ENCODE measurements around the gene NRCAM.

Gene NRCAM

DNA sequence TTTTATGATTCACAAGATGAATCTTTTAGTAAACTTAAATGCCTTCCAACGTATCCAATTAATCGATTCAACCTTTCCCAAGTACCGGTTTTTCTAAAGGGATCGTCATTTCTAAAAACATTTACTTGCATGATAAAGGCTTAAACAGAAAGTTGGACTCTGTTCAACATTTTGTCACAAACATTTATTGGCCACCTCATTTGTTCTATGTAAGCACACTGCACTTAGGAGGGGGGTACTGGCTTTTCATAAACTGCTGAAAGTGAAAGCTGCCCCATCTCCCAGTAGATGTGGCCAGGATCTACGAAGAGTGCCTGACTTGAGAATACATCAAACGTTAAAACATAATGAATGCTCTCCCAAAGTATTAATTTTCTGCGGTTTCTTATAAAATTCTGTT is 288.8 kb downstream of the NRCAM start:
- in situ Hi-C loops (cut with HindIII; ENCODE audit: low sequenced_read_pairs): no loop called here

DNA sequence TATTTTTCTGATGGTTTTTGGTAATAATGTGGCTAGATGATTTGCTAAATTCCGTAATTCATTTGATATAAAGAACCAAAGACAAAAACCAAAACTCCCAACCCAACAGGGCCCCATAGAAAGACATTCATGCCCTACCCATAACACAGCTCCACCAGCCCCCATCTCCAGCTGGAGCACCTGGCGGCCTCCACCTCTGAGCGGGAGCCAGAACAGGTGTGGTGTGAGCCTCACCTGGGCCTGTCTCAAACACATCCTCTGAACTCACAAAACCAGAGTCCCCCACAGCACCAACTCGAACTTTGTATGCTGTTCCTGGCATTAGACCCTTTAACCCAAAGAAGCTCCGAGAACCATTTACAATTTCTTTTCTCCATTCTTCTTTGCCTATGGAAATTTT is 289.5 kb downstream of the NRCAM start:
- in situ Hi-C loops (cut with HindIII; ENCODE audit: low sequenced_read_pairs): no loop called here

DNA sequence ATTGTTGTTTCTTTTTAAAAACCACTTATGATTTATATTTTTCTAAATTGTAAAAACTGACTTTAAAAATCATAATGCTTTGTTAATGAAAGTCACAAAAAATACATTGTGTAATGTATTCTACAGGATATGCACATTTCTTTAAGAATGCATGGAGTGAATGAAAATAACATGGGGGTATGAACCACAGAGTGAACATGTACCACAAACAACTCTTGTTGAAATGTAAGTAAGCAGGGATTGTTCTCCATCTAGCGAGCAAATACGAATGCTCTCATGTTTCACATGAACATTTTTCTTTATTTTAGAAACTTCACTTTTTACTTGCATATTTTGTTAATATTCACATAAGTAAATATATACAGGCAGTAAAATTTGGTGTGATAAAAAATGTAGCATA is 290.5 kb downstream of the NRCAM start:
- in situ Hi-C loops (cut with HindIII; ENCODE audit: low sequenced_read_pairs): no loop called here

DNA sequence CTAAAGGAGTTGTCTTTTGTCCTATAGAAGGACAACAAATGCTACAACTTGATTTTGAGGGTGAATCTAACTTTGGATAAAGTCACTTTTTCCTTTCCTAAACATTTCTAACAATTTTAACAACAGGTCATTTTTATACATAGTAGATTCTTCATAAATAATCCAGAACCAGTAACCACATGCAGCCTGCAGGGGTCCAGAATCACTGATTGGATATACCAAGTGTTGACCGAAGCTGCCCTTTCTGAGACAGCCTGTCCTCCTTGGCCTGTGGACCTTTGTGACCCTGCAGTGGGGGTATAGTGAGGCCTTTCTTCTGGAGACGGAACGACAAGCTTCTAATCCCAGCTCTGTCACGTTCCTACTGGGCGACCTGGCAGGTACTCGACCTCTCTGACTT is 291.3 kb downstream of the NRCAM start:
- in situ Hi-C loops (cut with HindIII; ENCODE audit: low sequenced_read_pairs): no loop called here

DNA sequence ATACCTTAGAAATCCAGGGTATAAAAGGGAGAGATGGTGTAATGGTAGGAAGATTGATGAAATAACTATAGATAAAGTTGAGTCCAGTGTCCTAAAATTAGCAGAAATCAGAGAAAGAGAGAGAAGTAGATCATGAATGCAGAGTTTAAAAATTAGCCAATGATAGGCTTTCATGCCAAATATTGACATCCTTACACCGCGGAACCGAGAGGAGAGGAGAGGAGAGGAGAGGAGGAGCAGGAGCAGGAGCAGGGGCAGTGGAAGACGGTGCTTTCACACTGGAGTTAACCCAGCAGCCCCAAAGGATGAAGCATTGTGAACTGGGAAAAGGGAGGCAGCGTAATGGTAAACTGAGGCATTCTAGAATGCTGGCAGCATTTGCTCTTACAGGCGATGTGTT is 291.9 kb downstream of the NRCAM start:
- in situ Hi-C loops (cut with HindIII; ENCODE audit: low sequenced_read_pairs): no loop called here

DNA sequence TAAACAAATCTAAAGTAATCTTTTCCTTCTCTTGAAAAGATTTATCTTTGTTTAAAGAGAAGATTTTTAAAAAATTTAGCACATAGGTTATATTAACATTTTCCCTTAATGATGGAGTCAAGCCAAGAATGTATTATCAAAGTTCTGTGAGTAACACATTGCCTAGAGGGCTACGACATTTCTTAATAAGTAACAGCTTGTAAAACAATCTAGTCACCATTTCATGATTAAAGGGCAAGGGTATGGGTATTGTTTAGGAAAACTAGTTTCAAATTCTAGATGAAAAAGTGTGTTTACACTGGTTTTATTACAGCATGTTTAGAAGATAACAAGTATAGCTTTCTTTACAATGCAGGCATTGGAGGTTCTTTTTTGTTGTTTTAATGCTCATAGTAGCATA is 297.5 kb downstream of the NRCAM start:
- in situ Hi-C loops (cut with HindIII; ENCODE audit: low sequenced_read_pairs): no loop called here

DNA sequence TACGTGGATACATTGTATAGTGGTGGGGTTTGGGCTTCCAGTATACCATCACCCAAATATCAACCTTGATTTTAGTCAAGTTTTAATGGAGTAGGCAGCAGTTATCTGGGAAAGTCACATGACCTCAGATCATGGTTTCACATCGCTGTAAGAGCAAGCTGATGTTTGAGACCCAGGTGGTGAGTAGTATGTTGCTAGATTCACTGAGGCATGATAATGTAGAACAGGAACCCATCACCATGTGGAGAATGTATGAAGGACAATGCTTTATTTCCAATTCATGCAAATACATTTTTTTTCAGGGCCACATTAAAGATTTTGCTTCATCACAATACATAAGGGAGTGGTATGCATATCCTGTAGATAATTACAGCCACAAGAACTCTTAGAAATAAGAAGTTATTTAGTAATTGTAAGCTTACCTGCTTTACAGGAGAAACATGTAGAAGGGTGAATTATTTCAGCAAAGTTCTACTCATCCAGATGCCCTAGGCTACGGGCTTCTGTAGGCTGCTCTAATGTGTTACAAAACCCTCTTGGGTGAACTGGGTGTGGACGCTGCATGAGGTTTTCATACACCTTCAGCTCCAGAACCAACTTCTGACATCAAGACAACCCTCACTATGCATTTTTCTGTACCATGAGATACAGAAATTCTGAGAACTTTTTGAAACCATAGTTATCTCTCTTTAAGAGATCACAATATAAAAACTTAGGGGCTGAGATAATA is 298.5 kb downstream of the NRCAM start:
- in situ Hi-C loops (cut with HindIII; ENCODE audit: low sequenced_read_pairs): no loop called here

DNA sequence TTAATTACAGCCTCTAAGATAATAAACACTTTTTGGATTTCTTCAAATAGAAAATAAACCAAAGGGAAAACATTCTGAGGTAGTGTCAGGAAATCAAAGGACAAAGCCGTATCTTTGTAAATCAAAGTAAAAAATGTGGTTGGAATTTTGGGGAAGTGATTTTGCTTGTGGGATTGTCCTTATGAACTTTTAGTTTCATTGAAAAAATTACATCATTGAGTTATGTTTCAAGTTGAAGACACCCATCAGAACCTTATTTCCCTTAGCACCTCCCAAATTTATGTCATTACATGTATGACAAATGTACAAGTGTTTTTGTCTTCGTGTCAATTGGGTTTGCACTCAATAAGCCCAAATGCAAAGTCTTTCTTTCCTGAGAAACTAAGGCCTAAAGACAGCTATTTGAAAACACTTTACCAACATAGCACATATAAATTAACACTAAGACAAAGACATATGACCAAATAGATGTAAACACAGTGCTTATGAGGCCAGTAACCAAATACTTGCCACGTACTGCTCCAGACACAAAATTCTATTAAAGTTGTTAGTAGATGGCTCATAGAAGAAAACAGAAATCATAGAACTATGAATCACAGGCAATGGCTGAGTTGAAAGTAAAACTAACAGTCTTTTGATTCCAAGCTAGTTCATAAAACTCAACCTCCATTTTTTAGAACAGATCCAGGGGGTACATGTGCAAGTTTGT is 299.2 kb downstream of the NRCAM start:
- in situ Hi-C loops (cut with HindIII; ENCODE audit: low sequenced_read_pairs): no loop called here

DNA sequence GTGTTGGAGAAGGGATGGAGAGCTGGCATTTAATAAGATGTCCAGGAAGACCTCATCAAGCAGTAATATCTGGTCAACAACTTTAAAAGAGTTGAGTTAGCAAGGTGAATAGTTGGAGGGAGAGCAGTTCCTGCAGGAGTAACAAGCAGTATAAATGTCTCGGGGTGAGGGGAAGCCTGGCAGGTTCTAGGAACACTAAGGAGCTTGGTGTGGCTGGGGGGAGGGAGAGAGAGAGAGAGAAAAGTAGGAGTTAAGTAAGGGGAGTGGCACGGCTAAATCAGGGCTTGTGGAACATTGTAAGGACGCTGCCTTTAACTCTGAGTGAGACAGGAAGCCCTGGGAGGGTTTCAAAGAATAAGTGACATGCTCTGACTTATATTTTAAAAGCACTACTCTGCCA is 304.0 kb downstream of the NRCAM start:
- in situ Hi-C loops (cut with HindIII; ENCODE audit: low sequenced_read_pairs): no loop called here

DNA sequence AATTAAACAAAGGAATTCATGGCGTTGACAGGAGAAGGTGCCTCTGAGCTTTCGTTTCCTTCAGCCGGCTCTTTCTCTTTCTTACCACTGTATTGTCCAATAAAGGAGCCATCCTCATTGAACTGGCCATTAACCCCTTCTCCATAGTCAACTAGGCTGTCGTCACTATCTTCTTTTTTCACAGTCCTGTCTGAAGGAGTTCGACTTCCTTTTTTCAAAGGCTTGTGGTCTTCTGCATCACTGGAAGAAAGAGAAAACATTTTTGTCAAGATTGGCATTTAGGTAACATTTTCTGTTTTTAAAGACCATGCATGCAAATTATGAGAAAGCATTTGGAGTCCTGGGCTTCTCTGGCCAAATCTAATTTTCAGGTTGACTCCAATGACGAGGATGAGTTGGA is 306.3 kb downstream of the NRCAM start:
- in situ Hi-C loops (cut with HindIII; ENCODE audit: low sequenced_read_pairs): no loop called here

DNA sequence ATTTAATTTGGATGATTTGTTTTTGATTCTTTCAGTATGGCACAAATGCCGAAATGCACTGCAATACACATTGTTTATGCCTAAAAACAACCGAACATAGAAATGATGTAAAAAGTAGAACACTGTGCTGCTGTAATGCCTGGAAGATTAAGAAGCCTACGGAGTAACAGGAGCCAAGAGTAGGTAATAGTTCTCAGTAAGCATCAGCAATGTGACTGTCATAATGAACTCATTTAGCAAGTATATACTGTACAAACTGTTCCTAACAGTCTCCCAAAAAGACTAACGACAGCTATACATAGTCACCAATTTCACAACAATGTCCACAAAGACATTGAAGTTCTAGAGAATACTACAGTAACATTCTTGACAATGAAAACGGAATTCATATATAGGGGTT is 307.1 kb downstream of the NRCAM start:
- in situ Hi-C loops (cut with HindIII; ENCODE audit: low sequenced_read_pairs): no loop called here

DNA sequence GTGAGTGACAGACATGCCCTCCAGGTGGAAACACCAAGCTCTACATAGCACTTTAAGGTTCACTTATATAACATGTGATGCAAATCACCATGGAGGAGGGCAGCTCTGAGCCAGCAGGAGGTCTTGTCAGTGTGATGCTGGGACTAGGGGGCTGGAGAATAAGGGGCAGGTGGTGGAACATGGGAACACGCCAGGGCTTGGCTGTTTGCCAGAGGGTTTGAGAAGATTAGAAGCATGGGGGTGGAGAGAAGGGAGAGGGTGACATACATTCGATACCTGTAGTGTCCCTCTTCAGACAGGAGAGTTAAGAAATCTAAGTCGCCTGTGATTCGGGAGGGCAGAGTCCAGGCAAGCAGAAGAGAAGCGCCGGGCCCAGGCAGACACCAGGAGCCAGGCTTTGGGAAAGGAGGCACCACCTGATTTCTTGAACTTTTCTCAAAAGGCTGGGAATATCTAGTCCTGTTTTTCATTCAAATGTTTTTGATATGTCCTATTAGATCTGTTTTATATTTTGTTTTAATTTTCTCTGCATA is 309.1 kb downstream of the NRCAM start:
- in situ Hi-C loops (cut with HindIII; ENCODE audit: low sequenced_read_pairs): no loop called here

DNA sequence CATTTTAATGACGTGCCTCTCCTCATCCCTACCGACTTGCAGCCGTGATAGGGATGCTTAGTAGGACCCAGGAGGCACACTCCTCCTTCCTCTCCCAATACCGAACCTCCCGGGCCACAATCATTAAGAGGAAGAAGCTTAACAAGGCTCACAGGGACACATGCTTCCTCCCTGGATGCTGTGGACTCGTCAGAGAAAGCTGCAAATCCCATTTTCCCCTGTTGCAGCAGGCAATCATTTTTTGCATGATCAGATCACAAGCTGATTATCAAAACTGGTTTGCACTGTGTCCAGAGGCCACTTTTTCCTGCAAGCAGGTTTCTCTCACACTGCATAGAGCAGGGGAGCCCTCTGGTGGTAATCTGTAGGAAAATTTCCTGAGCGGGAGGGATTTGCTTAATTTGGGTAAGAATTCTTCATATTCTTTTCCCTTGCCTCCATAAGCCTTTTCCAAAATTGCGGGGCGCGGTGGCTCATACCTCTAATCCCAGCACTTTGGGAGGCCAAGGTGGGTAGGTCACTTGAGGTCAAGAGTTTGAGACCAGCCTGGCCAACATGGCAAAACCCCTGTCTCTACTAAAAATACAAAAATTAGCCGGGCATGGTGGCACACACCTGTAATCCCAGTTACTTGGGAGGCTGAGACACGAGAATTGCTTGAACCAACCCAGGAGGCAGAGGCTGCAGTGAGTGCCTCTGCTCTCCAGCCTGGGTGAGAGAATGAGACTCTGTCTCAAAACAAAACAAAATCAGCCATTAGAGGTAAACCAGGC is 310.0 kb downstream of the NRCAM start:
- in situ Hi-C loops (cut with HindIII; ENCODE audit: low sequenced_read_pairs): no loop called here

DNA sequence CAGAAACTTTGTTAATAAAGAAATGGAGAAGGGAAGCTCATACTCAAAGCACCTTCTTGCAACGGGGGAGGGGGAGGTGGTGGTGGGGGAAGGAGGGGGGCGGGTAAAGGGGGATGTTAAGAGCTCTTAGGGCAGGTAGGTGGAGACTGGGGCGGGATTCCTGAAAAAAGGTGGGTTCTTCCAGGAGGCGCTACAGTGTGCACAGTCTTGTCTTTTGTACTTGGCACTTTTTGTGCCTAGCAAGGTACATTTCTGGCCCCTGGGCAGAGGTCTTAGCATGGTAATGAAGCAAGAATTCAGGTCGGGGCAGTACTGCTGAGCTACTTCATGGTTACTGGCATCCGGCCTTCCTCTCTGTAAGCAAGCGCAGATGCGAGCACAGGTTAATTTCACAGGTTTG is 310.8 kb downstream of the NRCAM start:
- in situ Hi-C loops (cut with HindIII; ENCODE audit: low sequenced_read_pairs): no loop called here

DNA sequence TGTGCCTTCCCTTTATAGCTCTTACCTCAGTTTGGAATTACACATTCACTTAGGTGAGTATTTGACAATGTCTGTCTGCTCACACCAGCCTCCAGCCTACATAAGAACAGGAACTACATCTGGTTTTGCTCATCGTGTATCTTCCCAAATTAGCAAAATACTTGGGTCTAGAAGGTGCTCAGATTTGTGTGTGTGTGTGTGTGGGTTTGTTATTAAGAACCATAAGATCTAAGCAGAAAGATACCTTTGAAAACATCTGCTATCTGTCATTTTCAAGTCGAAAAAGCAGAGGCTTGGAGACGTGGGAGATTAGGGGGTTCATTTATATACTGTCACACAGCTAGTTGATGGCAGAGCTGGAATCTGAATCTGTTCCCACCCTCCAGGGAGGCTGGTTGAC is 311.3 kb downstream of the NRCAM start:
- in situ Hi-C loops (cut with HindIII; ENCODE audit: low sequenced_read_pairs): no loop called here

DNA sequence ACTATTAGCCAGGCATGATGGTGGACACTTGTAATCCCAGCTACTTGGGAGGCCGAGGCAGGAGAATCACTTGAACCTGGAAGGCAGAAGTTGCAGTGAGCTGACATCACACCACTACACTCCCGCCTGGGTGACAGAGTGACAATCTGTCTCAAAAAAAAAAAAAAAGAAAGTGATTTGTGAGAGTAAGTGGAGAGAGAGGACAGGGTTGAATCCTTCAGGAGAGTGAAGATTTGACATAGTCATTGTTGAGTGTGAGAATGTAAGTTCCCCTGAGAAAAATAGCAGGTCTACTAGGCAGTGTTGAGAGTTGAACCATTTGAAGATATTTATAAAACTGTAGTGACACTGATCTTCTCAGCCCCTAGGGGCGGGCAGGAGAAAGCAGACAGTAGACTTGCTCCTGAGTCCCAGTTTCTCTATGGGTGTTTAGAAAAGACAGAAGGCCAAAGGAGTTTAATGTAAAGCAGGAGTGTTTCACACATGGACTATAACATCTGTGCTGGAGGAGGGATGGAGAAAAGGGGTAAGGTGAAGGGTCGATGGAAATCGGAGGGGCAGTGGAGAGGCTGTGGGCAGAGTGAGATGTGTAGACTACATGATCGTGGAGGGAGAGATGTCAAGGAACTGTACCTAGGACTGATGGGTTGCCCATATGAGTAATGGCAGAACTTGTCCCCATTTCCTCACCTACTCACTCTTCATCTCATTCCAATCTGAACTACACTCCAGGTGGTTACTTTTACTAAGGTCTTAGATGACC is 312.4 kb downstream of the NRCAM start:
- in situ Hi-C loops (cut with HindIII; ENCODE audit: low sequenced_read_pairs): no loop called here

DNA sequence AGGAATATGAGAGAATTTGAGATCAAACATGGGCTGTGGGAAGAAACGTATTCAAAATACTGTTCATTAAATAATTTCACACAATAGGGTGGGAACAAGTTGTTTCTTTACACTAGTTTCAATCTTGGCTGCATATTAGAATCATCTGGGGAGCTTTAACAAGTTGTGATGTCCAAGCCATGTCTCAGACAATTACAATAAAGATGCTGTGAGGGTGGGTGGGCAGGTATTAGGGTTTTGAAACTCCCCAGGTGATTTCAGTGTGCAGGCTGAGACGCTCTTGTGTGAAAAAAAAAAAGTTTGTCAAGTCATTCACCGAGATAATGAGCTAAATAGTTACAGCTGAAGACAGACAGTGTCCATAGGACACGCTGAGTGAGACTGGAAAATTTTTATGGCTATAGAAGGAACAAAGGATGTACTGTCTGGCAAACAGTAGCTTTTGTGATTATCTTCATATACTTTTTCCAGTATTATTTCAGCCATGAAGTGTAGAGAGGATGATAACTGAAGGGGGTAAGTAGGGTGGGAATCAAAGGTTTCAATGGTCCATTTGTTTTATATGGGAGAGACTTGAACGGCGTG is 313.5 kb downstream of the NRCAM start:
- in situ Hi-C loops (cut with HindIII; ENCODE audit: low sequenced_read_pairs): no loop called here

DNA sequence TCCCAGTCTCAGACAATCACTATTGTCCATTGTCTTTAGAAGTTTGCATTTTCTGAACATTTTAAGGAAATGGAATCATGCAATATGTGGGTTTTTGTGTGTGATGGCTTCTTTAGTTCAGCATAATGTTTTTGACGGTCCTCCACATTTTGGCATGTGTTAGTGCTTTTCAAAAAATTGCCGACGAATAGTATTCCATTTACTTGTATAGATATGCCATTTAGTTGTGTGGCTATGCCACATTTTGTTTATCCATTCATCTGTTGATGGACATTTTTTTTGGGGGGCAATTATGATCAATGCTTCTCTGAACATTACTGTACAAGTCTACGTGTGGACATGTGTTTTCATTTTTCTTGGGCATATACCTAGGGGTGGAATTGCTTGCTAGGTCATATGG is 314.1 kb downstream of the NRCAM start:
- in situ Hi-C loops (cut with HindIII; ENCODE audit: low sequenced_read_pairs): no loop called here

DNA sequence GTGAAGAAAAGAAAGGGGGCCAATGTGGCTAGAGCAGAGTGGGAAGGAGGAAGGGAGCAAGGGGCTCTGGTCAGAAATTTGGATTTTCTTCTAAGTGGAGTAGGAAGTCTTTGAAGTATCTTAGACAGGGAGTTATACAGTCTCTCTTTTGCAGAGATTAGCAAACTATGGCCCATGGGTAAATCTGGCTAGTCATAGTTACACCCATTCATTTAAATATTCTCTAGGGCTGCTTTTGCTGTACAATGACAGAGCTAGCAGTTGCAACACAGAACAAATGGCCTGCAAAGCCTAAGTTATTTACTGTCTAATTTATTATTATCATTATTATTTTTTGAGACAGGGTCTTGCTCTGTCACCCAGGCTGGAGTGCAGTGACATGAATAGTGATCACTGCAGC is 315.6 kb downstream of the NRCAM start:
- in situ Hi-C loops (cut with HindIII; ENCODE audit: low sequenced_read_pairs): no loop called here

DNA sequence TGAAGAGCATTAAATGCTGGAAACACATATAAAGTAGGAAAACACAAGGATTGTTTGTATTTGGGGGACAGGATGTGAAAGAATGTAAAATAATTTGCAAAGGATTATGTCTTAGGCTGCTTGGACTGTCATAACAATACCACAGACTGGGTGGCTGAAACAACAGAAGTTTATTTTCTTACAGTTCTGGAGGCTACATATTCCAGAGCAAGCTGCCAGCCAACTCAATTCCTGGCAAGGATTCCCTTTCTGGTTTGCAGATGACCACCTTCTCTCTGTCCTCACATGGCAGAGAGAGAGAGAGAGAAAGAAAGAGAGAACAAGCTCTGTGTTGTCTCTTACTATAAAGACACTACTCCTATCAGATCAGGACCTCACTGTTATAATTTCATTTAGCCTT is 317.3 kb downstream of the NRCAM start:
- in situ Hi-C loops (cut with HindIII; ENCODE audit: low sequenced_read_pairs): loop anchor here (5.0 kb wide), 1 partner anchor 62 kb away; no protein-coding TSS in a partner anchor
